CD4-positive, alpha-beta T cell treated with Interferon gamma for 1 hour (primary cell): ENCODE data around the gene CXXC4.

Source experiments
- DNase-seq: peaks from one replicate; pipeline ENCODE4 v3.0.0-alpha.2; 2020

CXXC4 gene

DNA sequence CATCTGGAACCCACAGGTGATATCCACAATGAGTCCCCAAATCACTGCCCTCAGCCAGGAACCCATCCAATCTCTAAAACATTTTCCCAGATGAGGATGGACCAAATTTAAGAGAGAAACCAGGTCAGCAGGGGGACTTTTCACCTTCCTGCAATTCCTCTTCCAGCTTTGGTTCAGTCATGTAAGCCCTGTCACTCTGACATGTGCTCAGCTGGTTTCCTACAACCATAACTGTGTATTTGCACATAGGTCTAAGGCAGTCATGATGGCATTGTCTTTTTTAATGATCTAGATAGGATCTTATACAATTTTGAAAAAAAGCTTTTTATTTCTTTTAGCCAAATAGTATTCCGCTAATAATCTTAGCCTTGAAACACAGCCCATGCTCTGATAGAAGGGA is 6.5 kb downstream of the CXXC4 start:
- DNase-seq: no peak

DNA sequence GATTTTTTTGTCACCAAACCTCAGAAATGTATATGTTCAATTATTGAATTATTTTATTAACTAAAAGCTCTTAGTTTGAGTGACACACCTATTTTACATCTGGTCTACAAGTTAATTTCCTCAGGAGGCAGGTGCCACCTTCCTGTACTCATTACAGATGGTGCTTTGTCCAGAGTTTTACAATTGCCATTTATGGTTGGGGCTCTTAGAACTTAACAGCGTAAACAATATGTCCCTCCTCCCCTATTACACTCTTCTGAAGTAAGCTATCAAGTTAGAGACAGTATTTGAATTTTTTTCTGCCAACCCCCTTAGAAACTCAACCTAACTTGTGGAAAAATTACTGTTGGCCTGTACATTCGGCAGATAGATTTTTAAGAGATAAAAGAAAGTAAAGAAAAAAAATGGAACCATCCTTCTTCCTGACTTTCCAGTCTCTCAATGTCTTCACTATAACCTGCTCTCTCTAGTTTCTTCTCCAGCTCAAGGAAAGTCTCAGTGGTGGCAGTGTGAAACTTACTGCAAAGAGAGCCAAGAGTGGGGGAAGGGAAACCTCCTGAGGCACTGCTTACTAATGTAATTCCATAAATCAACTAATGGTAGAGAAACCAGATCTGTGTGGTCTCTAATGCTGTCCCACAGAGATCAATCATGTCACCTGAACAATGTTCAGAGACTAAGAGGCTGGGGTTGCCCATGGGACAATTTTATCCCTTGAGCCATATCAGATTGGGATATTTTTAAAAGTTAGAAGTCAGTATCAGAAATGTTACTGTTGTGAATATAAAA is 7.8 kb downstream of the CXXC4 start:
- no peak for DNase-seq

DNA sequence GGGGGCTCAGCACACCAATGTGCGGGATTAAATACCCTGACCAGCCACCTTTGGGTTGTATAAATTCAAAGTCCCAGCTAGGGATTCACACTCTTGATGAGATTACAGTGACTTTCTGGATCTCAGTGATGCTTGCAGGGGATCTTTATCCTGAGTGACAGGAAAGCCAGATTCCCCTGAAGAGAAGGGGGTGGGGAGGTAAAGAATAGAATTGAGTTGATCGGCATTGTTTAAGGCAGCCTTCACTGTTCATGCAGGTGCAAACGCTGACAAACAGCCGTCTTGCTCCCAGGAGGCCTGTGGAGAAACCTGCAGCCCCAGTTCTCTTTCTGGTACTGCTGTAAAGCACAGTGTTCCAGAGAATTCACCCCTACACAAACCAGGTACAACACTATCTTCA is 19.0 kb downstream of the CXXC4 start:
- no peak for DNase-seq

DNA sequence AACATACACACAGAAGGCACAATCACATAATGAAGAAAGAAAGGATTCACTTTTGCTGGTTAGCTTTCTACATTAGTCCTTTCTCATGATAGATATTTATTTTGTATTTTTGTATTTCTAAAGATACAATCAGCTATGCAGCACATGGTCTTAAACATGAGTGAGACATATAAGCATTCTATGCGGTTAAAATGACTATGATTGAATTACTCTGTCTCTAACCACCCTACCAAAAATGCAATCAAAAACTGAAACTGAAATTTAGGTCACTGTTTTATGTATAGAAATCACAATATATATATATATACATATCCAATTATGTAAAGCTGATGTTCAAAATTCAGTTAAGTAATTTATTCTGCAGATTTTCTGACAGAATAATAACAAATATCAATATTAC is 21.9 kb downstream of the CXXC4 start:
- DNase-seq: no peak

DNA sequence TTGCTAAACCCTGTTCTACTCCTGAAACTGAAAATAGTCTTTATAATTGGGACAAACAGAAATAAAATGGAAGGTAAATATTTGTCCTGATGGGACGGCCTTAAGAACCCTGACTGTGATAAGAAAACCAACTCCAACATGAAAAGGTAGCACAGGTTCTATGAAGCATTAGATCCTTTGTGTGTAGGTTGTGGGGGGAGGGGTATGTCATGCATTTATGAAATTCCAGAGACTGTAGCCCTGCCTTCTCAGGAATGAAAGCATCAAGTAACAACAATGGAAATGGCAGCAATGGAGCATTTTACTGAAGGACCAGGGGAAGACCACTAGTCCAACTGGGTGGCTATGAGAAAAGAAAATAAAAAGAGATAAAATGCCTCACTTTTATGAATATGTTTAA is 23.9 kb downstream of the CXXC4 start:
- DNase-seq: no peak

DNA sequence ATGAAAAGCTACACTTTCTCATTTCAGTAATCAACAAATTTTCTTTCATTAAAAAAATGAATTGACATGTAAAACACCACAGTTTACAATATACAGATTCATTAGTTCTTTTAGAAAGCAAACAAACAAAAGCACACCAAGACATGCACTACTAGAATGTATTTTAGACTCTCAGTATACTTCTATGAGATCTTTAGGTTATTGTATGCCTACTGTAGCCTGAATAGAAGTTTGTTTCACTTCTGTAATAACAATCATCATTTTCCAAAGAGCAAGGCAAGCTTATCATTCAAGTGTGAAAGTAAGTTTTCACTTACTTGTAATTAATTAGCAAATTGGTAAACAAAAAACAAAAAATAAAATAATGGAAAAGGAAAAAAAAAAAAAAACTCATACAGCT is 24.9 kb downstream of the CXXC4 start:
- DNase-seq: no peak

DNA sequence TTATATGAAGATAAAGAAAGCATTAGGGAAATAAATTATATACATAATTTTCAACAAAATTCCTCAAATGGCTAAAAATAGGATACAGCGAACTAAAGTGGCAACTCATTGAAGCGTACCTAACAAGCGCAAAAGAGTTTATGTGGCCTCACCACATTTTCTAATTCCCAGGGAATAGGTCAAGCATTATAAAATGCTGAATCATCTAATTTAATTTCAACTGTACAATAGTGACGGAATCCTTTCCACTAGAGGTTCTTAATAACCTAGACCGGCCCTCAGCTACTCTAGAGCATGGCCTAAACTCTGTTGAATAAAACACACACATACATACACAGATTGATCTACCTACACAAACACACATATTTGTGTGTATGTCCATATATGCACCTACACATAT is 29.1 kb downstream of the CXXC4 start:
- DNase-seq: no peak

DNA sequence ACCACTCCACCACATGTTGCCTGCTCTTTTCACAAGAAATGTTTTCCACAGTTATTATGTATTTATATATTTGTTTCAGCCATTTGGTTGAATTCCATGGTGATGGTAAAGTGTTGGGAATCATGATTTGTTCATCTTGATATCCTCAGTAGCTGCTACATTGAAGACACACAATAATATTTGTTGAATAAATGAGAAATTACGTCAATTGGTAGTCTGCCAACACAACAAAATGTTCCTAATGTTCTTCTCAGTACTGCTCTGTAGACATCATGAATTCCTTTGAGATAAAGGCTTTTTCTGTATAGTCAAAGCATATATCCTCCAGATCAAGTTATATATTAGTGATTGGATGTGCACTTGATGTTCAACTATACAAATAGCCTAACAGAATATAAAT is 29.5 kb downstream of the CXXC4 start:
- no peak for DNase-seq

DNA sequence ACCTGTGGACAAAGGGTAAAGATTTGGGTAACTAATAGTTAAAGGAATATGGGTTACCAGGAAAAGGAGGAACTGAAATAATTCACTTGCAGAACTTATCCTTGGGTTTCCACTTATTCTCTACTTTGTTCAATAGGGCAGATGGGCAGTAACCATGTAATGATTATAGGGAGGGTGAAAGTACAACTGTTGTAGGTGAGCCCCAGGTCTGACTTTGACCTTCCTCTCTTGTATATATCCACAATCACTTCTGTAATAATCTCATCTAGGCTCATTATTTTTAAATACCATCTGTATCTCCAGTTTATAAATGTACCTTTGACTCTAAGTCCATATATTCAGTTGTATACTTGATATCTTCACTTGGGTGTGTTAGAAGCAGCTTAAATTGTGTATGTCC is 32.1 kb downstream of the CXXC4 start:
- no peak for DNase-seq

DNA sequence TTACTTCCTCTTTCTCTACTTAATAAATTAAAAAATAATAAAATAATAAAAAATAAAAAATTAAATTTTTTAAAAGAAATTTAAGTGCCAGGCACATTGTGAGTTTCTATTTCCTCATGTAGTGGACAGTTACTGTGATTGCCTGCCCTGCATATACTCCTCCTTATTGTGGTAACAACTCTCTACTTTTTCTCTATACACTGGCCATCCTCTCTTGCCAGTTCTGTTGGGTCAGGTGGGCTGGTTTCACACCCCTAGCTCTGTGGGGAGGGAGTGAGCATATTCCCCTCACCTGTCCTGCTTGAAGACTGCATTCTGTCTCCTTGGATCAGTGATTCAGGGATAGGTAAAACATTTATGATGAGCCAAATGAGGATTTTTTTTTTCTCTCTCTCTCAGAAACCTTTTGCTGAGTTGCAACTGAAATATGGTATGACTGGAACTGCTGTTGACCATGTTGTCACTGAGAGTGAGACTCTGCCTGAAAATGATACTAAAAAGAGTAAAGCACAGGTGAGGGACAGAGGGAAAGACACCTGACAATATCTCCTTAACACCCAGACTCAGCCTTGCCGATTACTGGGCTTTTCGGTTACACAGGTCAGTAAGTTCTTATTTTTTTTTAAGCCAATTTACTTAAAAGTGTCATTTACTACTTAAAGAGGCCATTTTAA is 37.2 kb downstream of the CXXC4 start:
- no peak for DNase-seq

DNA sequence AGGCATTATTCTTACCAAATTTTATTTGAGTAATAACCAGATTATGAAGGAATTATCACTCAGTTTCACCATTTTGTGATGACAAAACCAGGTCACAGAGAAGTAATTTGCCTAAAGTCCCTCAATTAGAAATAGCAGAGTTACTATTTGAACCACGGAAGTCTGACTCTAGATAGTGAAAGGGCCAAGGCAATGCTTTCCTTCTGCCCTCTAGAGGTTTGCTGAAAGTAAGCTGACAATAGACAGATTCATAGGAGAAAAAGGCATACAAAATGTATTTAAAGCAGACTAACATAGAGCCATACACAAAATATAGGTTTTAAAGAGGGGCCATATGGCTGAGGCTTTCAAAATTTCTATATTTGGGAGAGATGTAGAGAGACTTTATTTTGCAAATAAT is 43.1 kb downstream of the CXXC4 start:
- DNase-seq: no peak

DNA sequence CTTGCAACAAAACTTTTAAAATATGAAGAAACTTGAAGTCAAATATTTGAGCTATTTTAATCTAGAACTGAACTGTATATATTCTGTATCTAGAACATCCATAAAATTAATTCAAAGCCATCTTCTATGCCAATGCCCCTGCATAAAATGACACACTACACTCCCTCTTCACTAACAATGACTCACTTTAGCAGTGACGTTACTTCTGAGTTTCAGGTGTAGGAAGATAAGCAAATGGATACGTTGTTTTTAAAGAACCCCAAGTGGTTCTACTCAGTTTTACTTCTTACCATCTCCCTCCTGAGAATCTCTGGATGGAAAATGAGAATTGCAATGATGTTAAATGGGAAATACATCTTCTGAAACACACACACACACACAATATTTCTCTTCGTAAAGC is 45.2 kb downstream of the CXXC4 start:
- DNase-seq: no peak

DNA sequence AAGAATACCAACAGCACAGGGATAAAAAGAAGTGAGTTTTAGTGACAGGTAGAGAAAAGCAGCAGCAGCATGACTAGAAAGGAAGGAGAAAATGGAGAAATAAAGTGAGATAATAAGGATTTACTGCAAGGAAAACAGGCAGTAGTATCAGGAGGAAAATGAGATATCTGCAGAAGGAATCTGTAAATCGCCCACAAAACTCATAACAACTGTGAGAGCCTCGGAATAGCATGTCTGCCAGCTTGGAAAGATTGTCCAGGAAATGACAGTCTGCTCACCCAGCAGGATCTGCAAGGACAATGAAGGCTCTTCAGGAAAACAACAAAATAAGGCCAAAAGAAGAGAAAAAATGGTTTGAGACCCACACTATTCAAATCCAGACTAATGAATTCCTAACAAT is 47.4 kb downstream of the CXXC4 start:
- no peak for DNase-seq

DNA sequence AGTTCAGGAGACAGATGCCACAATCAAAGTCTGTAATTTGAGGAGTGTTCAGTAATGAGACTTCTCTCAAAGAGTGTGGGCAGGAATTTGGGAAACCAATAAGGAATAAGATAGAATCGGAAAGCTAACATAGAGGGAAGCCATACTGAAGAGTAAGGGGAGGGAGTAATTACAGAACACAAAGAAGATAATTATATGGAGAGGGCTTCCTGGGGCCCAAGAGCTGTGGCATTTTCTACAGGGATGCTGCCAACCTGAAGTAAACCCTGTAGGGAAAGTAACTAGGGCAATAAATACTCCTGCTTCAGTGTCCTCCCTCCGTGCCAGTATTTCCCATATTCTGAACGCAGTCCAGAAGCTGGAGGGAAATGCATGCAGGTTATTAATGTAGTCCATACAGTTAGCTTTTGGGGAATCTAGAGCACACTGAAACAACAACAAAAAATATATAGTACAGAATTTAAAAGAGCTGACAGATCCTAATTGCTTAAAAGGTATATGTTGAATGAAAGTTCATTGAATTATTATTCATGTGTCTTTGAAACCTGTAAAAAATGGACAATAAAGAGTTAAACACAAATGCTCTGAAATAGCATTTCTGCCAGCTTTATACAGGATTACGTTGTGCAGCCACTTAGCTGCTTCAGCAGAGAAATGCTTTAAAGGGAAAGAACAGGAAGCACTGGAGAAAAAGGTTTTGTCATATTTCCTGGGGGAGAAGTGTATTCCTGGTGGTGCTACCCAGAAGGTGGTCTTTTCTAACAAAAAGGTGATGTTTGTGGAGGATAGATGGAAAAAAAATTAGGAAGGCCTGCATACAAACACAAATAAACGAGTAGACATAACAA is 48.0 kb downstream of the CXXC4 start:
- DNase-seq: no peak

DNA sequence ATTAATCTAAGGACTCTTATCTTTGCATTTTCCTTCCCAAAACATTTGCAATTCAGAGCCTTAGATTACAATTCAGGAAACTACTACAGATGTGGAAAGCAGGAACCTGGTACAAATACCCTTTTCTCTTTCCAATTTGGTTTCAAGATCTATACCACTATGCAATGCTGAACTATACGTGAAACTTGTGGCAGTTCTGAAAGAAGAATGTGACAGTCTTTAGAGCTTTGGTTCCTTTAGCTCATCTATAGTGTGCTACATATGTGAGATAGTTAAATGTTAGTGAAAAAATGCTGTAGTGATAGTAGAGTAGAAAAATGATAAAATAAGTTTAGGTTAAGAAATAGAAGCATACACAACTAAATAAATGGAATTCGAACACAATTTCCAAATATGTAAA is 50.0 kb downstream of the CXXC4 start:
- no peak for DNase-seq

DNA sequence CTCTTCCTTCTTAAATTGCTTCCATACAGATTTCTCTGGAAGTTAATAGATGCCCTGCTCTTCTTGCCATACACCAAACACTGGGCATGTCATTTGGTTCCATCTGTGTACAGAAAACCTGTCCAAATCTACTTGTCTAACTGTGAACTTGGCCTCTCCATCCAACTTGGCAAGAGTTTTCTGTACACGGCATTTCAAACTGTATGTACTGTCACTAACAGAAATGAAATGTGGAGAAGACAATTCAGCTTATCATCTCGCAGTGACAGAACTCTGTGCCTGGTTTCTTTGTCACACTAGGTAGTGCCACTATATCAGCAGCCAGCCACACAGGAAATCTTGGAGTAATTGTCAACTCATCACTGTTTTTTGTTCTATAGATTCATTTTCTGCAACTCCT is 58.2 kb downstream of the CXXC4 start:
- DNase-seq: no peak

DNA sequence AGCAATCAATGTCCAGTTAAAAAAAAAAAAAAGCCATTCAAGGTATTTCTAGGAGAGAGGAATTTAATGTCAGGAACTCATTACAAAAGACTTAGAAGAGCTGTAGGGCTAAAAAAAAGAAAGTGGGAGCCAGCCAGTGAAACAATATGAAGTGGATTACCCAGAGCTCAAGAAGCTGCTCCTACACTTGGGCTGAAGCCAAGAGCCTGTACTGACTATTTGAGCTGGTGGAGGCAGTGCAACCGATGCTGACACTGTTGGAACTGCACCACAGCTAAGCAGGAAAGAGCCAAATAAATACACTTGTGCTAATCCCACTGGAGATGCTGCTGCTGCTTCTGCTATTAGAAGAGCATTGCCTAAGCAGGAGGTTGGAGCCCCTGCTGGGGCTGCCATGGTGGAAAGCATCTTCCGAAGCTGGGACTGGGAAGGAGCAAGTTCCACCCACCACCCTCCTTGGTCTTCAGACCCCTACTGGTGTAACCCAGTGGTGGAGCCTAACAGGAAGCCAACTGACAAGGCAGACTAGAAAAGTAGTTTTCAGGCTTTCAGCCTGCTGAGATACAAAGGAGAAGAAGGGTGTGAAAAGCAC is 65.4 kb downstream of the CXXC4 start:
- DNase-seq: no peak

DNA sequence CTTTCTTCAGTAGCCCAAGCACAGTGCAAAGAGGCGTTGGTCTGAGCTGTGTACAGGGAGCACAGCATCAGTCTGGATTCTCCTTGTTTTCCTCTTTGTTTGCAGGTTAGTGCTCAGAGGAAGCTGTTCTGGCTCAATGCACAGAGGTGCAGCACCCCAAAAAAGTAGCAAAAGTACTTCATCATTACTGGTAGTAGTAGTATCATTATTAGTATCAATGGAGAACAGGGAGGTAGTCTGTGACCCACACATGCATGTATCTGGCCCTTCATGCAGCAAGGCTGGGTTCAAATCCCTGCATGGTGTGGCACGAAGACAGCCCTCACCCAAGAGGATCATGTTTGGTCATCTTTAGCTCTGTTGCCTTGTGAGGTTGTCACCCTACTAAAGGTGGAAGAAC is 68.7 kb downstream of the CXXC4 start:
- DNase-seq: no peak

DNA sequence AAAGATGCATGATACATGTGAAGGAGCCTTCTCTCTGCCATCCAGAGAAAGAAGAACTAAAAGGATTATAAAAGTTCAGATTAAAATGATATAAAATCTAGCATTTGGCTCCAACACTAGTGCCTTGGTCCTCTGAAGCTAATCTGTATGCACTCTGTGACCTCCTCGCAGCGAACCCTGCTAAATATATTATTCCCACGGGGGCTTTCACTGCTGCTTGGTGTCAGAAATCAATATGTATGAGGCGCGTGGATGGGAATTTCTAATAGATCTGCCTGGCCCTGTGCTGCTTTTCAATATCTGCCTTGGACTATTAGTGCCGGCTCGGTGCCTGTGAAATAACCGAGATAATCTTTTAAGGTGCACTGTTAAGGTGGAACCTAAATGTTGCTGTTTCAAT is 69.7 kb downstream of the CXXC4 start:
- no peak for DNase-seq

DNA sequence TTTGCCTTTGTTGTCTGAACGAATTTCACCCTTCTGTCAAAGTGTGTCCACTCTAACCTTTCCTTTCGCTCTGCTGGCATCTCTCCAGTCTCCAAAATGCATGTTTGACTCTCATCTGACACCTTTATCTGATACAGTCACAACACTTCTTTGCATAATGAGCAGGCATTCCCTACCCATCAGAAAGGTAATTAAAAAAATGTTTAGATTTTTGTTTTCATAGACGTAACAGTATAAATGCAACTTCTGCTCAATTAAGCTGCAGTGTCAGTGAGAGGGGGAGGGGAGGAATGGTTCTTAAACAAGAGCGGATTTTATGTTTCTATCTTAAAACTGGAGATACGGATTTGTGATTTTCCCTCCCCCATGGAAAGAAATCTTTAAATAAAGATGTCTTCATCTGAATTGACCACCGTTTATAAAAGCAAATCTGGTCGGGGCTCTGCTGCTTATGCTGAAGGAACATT is 70.2 kb downstream of the CXXC4 start:
- no peak for DNase-seq

DNA sequence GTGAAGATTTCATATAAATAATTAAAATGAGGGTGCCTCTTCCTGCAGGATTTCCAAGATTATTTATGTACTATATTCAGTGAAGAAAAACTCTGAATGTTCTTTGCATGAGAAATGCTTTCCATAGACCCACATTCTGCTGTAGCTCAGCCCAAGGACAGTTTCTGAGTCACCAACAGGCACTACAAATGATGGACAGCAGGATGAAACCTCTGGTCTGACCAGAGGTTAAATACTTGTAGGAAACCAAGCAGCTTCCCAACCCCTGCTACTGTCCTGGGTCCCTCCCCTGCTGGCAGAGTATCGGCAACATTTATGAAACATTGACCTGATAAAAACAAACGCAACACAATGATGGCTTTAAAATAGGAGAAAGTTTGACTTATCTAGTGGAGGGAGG is 73.1 kb downstream of the CXXC4 start:
- no peak for DNase-seq

DNA sequence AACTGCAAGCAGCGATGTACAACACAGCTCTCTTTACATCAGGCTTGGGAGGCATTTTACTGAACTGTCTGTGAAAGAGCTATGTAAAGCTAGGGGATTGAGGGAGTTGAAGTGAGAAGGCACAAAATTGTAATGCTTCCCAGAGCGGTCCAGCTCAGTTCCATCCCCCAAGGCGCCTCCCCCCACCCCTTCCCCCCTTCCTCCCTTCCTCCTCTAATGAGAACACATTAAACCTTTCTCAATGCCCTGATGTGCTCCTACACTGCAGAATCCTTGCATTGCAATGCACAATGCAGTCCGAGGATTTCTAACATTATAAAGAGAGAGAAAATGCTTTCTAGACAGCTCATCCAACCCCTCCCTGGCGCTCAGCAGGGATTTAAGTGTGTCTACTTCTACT is 73.9 kb downstream of the CXXC4 start:
- no peak for DNase-seq
